K562 (cell line): ENCODE measurements around the gene WWOX. TPM values are rescaled to one million over a fixed set of nuclear protein-coding genes. Genes with fewer than 3 reads are reported as not detected.

Experiments used
- CEBPB ChIP-seq: fragments of 450-650 bp; IDR thresholded peaks from 2 replicates; pipeline ENCODE4 v1.6.1; 2016; ENCODE audit warnings: missing genetic modification characterization, missing compliant biosample characterization
- IRF2 ChIP-seq: sonication (generic); formaldehyde crosslinking; IDR thresholded peaks from 2 replicates; pipeline ENCODE4 v1.8.1; 2022; ENCODE audit warnings: mild to moderate bottlenecking, missing genetic modification reagents
- RBM34 ChIP-seq: fragments of 200-400 bp; formaldehyde crosslinking; IDR thresholded peaks from 2 replicates; pipeline ENCODE4 v1.6.1; 2018; ENCODE audit warnings: low read length, borderline replicate concordance; ENCODE audit not compliant: insufficient read depth
- SRSF9 ChIP-seq: fragments of 200-400 bp; formaldehyde crosslinking; IDR thresholded peaks from 2 replicates; pipeline ENCODE4 v1.6.1; 2017; ENCODE audit warnings: low read depth, low read length, borderline replicate concordance
- TCFL5 ChIP-seq: fragments of 250-450 bp; sonication (Bioruptor Pico); conservative IDR thresholded peaks from 2 replicates; pipeline ENCODE4 v1.6.1; 2021; ENCODE audit warnings: mild to moderate bottlenecking, moderate library complexity, matching md5 sums
- ZNF436 ChIP-seq: fragments of 250-450, 450-650 bp; sonication (Bioruptor Pico); formaldehyde crosslinking; IDR thresholded peaks from 2 replicates; pipeline ENCODE4 v1.7.0; 2020; ENCODE audit warnings: mild to moderate bottlenecking
- polyA plus RNA-seq, 8 experiments: library from polyadenylated mRNA; depleted of rRNA in 4 of 8; stranded (reverse) in 5 of 8; unstranded in 3 of 8; fragments of >200 nt; fragmentation: Nextera tagmentation in 2 of 8; fragmentation: Illumina TruSeq in 1 of 8; extraction: Ambion mirVana in 2 of 8; extraction: Trizol in 1 of 8; gene quantifications; 2 replicates each; pipeline versions ENCODE4 v1.2.1 to v1.2.3, GENCODE V29; 2011 to 2014; ENCODE audit warnings: inconsistent platforms in 1 of 8, missing spikeins in 1 of 8
- total RNA-seq, 7 experiments: library from RNA; depleted of rRNA in 6 of 7; stranded (reverse); fragments of >200 nt in 6 of 7; fragmentation: Illumina TruSeq in 2 of 7; extraction: Trizol in 2 of 7; gene quantifications; 2 replicates each; pipeline versions ENCODE4 v1.2.1 to v1.2.3, GENCODE V29; 2011 to 2021; ENCODE audit warnings: low replicate concordance in 1 of 7
- TF ChIP-seq, protein P1 (sequence below): fragments of 200-600 bp; sonication (generic); IDR thresholded peaks from one replicate; pipeline ENCODE4 v1.6.1; 2012; ENCODE audit warnings: mild to moderate bottlenecking, low read depth, low read length, inconsistent platforms

The WWOX gene
- total and polyA plus RNA-seq, 9 of the 15 experiments (the other 6 are each of a cell fraction or from before 2014, with no cell fraction given): 1.6 to 22.7 (median 8.1) TPM

DNA sequence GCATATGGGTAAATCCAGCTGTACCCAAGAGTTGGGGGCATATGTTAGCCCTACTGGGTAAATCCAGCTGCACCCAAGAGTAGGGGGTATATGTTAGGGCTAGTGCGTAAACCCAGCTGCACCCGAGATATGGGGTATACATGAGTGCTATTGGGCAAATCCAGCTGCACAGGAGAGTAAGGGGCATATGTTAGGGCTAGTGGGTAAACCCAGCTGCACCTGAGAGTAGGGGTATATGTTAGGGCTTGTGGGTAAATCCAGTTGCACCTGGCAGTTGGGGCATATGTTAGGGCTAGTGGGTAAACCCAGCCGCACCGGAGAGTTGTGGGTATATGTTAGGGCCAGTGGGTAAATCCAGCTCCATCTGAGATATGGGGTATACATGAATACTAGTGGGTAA is 80.9 kb downstream of the WWOX start (continued):
- no peak for TF ChIP-seq SRSF9
- TF ChIP-seq ZNF436 (CRISPR knock-in tag): no peak
- TF ChIP-seq, protein P1, sequence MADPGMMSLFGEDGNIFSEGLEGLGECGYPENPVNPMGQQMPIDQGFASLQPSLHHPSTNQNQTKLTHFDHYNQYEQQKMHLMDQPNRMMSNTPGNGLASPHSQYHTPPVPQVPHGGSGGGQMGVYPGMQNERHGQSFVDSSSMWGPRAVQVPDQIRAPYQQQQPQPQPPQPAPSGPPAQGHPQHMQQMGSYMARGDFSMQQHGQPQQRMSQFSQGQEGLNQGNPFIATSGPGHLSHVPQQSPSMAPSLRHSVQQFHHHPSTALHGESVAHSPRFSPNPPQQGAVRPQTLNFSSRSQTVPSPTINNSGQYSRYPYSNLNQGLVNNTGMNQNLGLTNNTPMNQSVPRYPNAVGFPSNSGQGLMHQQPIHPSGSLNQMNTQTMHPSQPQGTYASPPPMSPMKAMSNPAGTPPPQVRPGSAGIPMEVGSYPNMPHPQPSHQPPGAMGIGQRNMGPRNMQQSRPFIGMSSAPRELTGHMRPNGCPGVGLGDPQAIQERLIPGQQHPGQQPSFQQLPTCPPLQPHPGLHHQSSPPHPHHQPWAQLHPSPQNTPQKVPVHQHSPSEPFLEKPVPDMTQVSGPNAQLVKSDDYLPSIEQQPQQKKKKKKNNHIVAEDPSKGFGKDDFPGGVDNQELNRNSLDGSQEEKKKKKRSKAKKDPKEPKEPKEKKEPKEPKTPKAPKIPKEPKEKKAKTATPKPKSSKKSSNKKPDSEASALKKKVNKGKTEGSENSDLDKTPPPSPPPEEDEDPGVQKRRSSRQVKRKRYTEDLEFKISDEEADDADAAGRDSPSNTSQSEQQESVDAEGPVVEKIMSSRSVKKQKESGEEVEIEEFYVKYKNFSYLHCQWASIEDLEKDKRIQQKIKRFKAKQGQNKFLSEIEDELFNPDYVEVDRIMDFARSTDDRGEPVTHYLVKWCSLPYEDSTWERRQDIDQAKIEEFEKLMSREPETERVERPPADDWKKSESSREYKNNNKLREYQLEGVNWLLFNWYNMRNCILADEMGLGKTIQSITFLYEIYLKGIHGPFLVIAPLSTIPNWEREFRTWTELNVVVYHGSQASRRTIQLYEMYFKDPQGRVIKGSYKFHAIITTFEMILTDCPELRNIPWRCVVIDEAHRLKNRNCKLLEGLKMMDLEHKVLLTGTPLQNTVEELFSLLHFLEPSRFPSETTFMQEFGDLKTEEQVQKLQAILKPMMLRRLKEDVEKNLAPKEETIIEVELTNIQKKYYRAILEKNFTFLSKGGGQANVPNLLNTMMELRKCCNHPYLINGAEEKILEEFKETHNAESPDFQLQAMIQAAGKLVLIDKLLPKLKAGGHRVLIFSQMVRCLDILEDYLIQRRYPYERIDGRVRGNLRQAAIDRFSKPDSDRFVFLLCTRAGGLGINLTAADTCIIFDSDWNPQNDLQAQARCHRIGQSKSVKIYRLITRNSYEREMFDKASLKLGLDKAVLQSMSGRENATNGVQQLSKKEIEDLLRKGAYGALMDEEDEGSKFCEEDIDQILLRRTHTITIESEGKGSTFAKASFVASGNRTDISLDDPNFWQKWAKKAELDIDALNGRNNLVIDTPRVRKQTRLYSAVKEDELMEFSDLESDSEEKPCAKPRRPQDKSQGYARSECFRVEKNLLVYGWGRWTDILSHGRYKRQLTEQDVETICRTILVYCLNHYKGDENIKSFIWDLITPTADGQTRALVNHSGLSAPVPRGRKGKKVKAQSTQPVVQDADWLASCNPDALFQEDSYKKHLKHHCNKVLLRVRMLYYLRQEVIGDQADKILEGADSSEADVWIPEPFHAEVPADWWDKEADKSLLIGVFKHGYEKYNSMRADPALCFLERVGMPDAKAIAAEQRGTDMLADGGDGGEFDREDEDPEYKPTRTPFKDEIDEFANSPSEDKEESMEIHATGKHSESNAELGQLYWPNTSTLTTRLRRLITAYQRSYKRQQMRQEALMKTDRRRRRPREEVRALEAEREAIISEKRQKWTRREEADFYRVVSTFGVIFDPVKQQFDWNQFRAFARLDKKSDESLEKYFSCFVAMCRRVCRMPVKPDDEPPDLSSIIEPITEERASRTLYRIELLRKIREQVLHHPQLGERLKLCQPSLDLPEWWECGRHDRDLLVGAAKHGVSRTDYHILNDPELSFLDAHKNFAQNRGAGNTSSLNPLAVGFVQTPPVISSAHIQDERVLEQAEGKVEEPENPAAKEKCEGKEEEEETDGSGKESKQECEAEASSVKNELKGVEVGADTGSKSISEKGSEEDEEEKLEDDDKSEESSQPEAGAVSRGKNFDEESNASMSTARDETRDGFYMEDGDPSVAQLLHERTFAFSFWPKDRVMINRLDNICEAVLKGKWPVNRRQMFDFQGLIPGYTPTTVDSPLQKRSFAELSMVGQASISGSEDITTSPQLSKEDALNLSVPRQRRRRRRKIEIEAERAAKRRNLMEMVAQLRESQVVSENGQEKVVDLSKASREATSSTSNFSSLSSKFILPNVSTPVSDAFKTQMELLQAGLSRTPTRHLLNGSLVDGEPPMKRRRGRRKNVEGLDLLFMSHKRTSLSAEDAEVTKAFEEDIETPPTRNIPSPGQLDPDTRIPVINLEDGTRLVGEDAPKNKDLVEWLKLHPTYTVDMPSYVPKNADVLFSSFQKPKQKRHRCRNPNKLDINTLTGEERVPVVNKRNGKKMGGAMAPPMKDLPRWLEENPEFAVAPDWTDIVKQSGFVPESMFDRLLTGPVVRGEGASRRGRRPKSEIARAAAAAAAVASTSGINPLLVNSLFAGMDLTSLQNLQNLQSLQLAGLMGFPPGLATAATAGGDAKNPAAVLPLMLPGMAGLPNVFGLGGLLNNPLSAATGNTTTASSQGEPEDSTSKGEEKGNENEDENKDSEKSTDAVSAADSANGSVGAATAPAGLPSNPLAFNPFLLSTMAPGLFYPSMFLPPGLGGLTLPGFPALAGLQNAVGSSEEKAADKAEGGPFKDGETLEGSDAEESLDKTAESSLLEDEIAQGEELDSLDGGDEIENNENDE: no peak
- no peak for TF ChIP-seq RBM34
- TF ChIP-seq CEBPB (tag): no peak
- no peak for TF ChIP-seq IRF2 (CRISPR knock-in tag)
- TF ChIP-seq TCFL5 (CRISPR knock-in tag): no peak
- TF ChIP-seq, all 486 proteins: peak for 0
